Tibial artery (tissue), 4 donors: ENCODE results near the gene CCDC13.

Experiments used
- DNase-seq, 2 donors: peaks; one replicate each; pipeline ENCODE4 v3.0.0-alpha.2; 2019
- H3K27ac ChIP-seq, 2 donors: fragments of 200-600 bp; sonication (generic) in 1 of 2; 1 replicate in 1 of 2; 2 replicates in 1 of 2; pipeline ENCODE4 v1.5.1; 2018 to 2019; ENCODE audit warnings: mild to moderate bottlenecking in 1 of 2
- H3K27me3 ChIP-seq, 2 donors: fragments of 200-600 bp; sonication (generic) in 1 of 2; one replicate each; pipeline versions ENCODE4 v1.5.1 to v1.6.0; 2016 to 2019
- H3K36me3 ChIP-seq, 3 donors: fragments of 200-600 bp; sonication (generic) in 2 of 3; one replicate each; pipeline ENCODE4 v1.5.1; 2016 to 2019; ENCODE audit warnings: mild to moderate bottlenecking in 2 of 3
- H3K4me1 ChIP-seq, 4 donors: fragments of 200-600 bp; sonication (generic) in 2 of 4; 1 replicate in 3 of 4; 2 replicates in 1 of 4; pipeline ENCODE4 v1.5.1; 2016 to 2019
- H3K4me3 ChIP-seq, 2 donors: fragments of 200-600 bp; sonication (generic) in 1 of 2; 1 replicate in 1 of 2; 2 replicates in 1 of 2; pipeline ENCODE4 v1.5.1; 2018 to 2019; ENCODE audit warnings: mild to moderate bottlenecking in 2 of 2
- H3K9me3 ChIP-seq, 3 donors: fragments of 200-600 bp; sonication (generic) in 1 of 3; one replicate each; pipeline ENCODE4 v1.5.1; 2016 to 2019
- CTCF ChIP-seq, 2 experiments: fragments of 200-600 bp in 1 of 2; fragments of 450-650 bp in 1 of 2; IDR thresholded peaks; one replicate each; pipeline ENCODE4 v1.5.1; 2017 to 2019; ENCODE audit warnings: antibody characterized with exemption in 2 of 2, mild to moderate bottlenecking in 1 of 2, moderate library complexity in 1 of 2
- intact Hi-C: fragments of 100-400 bp; cut with DNase I; formaldehyde crosslinking; loops from one replicate; pipeline ENCODE4 v1.15.0; 2023; ENCODE audit warnings: low total_unique reads

Gene CCDC13

GRCh38 chr3:42756681-42757213 lies 16.3 kb downstream of the CCDC13 start:
- H3K4me3 ChIP-seq, result no peak overlapping the region
- peak; percentile 3 to 34 for DNase-seq
- peaks cover 0 to 2% (median 0%) of the 10 kb centered on the region in 4 donors for H3K4me1 ChIP-seq
- no peak for TF ChIP-seq CTCF (IDR thresholded peaks at IDR 0.05)
- no peaks in the 10 kb centered on the region for H3K36me3 ChIP-seq
- H3K9me3 ChIP-seq, result no peaks in the 10 kb centered on the region
- intact Hi-C loops, result no loop called here
- H3K27me3 ChIP-seq, result no peaks in the 10 kb centered on the region
- no peak overlapping the region for H3K27ac ChIP-seq

- no peak overlapping the region for H3K27ac ChIP-seq
- H3K4me3 ChIP-seq, result no peak overlapping the region
- TF ChIP-seq CTCF (IDR thresholded peaks at IDR 0.05), result peak; percentile 29 to 34
- no peaks in the 10 kb centered on the region for H3K9me3 ChIP-seq
- peaks cover 0 to 4% (median 0%) of the 10 kb centered on the region in 4 donors for H3K4me1 ChIP-seq
- H3K36me3 ChIP-seq, result no peaks in the 10 kb centered on the region
- H3K27me3 ChIP-seq, result no peaks in the 10 kb centered on the region
- DNase-seq, result peak; percentile 16 to 50
- intact Hi-C loops, result no loop called here
Measured at GRCh38 chr3:42755681-42756578, 17.1 kb downstream of the CCDC13 start.

- no peak overlapping the region for H3K4me3 ChIP-seq
- H3K27ac ChIP-seq, result no peak overlapping the region
- no peaks in the 10 kb centered on the region for H3K9me3 ChIP-seq
- H3K4me1 ChIP-seq, result peaks cover 0 to 20% (median 6%) of the 10 kb centered on the region in 4 donors
- H3K27me3 ChIP-seq, result no peaks in the 10 kb centered on the region
- intact Hi-C loops, result loop anchor here (5.0 kb wide), 1 partner anchor 251 kb away; the partner anchor contains the start of gene VIPR1
- no peak for TF ChIP-seq CTCF (IDR thresholded peaks at IDR 0.05)
- DNase-seq, result peak; percentile 12 to 47
- no peaks in the 10 kb centered on the region for H3K36me3 ChIP-seq
Measured at GRCh38 chr3:42753757-42754156, 19.3 kb downstream of the CCDC13 start.

GRCh38 chr3:42752961-42753360 lies 20.1 kb downstream of the CCDC13 start:
- Histone ChIP-seq H3K4me3 (no peak overlapping the region), H3K27me3 (no peaks in the 10 kb centered on the region), H3K27ac (no peak overlapping the region), H3K4me1 (peaks cover 0 to 28% (median 10%) of the 10 kb centered on the region in 4 donors), H3K36me3 (no peaks in the 10 kb centered on the region), H3K9me3 (no peaks in the 10 kb centered on the region)
- no peak for TF ChIP-seq CTCF (IDR thresholded peaks at IDR 0.05)
- DNase-seq, result no peak
- intact Hi-C loops, result loop anchor here (5.0 kb wide), 1 partner anchor 251 kb away; the partner anchor contains the start of gene VIPR1

- Histone ChIP-seq H3K4me3 (no peak overlapping the region), H3K4me1 (peaks cover 0 to 33% (median 13%) of the 10 kb centered on the region in 4 donors), H3K9me3 (no peaks in the 10 kb centered on the region), H3K36me3 (no peaks in the 10 kb centered on the region), H3K27me3 (no peaks in the 10 kb centered on the region), H3K27ac (no peak overlapping the region)
- no peak for TF ChIP-seq CTCF (IDR thresholded peaks at IDR 0.05)
- peak in 1 of 2 donors; percentile 9 for DNase-seq
- intact Hi-C loops, result loop anchor here (5.0 kb wide), 1 partner anchor 250 kb away; the partner anchor contains the start of gene VIPR1
Measured at GRCh38 chr3:42752441-42752840, 20.6 kb downstream of the CCDC13 start.
